G401.6 (cell line): ENCODE measurements around the gene SOCS2.
"Not testable (repeated sequence)": the region's sequence is repeated elsewhere in the genome, so short reads cannot be mapped to it uniquely, and the experiment has no call there.

Experiments used
- FAIRE-seq: peaks from 2 replicates; lab custom pipeline; 2012; peaks lifted over from hg19 to GRCh38; lab: Jason Lieb, UNC

The SOCS2 gene

GRCh38 chr12:93594766-93595311 is 22.4 kb downstream of the SOCS2 start:
- no peak for FAIRE-seq

GRCh38 chr12:93595351-93595750 is 22.9 kb downstream of the SOCS2 start:
- no peak for FAIRE-seq

GRCh38 chr12:93597608-93598007 is 25.1 kb downstream of the SOCS2 start:
- FAIRE-seq, result no peak

- no peak for FAIRE-seq
These were observed 26.7 kb downstream of the SOCS2 start for GRCh38 chr12:93599192-93599591.

GRCh38 chr12:93601591-93601990 is 29.1 kb downstream of the SOCS2 start:
- FAIRE-seq, result no peak

GRCh38 chr12:93602897-93603668 is 30.6 kb downstream of the SOCS2 start:
- FAIRE-seq, result no peak

GRCh38 chr12:93603762-93604161 is 31.3 kb downstream of the SOCS2 start:
- FAIRE-seq, result no peak

GRCh38 chr12:93608313-93608712 is 35.8 kb downstream of the SOCS2 start:
- no peak for FAIRE-seq

- peak; percentile 89 for FAIRE-seq
These were observed 37.1 kb downstream of the SOCS2 start for GRCh38 chr12:93609281-93610192.

GRCh38 chr12:93612776-93613175 is 40.3 kb downstream of the SOCS2 start:
- FAIRE-seq, result no peak

GRCh38 chr12:93614917-93615596 is 42.6 kb downstream of the SOCS2 start:
- FAIRE-seq, result no peak

- no peak for FAIRE-seq
These were observed 44.2 kb downstream of the SOCS2 start for GRCh38 chr12:93616584-93617101.

GRCh38 chr12:93618891-93619410 is 46.5 kb downstream of the SOCS2 start:
- FAIRE-seq, result no peak

- no peak for FAIRE-seq
These were observed 49.5 kb downstream of the SOCS2 start for GRCh38 chr12:93621986-93622385.

GRCh38 chr12:93622485-93622884 is 50.0 kb downstream of the SOCS2 start:
- FAIRE-seq, result no peak

- no peak for FAIRE-seq
These were observed 52.3 kb downstream of the SOCS2 start for GRCh38 chr12:93624595-93625294.

- not testable (repeated sequence) for FAIRE-seq
These were observed 52.8 kb downstream of the SOCS2 start for GRCh38 chr12:93625295-93625645.

- no peak for FAIRE-seq
These were observed 53.7 kb downstream of the SOCS2 start for GRCh38 chr12:93626160-93626559.
